OCI-LY3 (cell line): ENCODE data around the gene DRD2.

ENCODE experiments used
- CTCF ChIP-seq: fragments of 200-600, 300-600 bp; sonication (generic); IDR thresholded peaks from 2 replicates; pipeline ENCODE4 v1.5.1; 2014; ENCODE audit warnings: antibody characterized with exemption, low read length, low read depth
- EZH2phosphoT487 ChIP-seq: fragments of 200-600 bp; shearing (Covaris generic); IDR thresholded peaks from 2 replicates; pipeline ENCODE4 v1.6.1; 2018; ENCODE audit warnings: antibody characterized with exemption, mixed run types, low read depth

GRCh38 chr11:113521737-113522517, 46.7 kb upstream of the DRD2 start:
- TF ChIP-seq CTCF = no peak
- TF ChIP-seq EZH2phosphoT487 = no peak
